Hepatocyte (in vitro differentiated cells): Measurements from ENCODE around the gene AFF2.

ENCODE experiments used
- CTCF ChIP-seq: fragments of 200-600 bp; sonication (generic); IDR thresholded peaks from 2 replicates; pipeline ENCODE4 v1.5.1; 2016; ENCODE audit warnings: antibody characterized with exemption, mild to moderate bottlenecking; ENCODE audit not compliant: poor library complexity
- EZH2 ChIP-seq: fragments of 200-600 bp; sonication (generic); IDR thresholded peaks from 2 replicates; pipeline ENCODE4 v1.6.1; 2016; ENCODE audit warnings: antibody characterized with exemption, mild to moderate bottlenecking, borderline replicate concordance
- EZH2phosphoT487 ChIP-seq: fragments of 200-600 bp; sonication (generic); IDR thresholded peaks from one replicate; pipeline ENCODE4 v1.6.1; 2018; ENCODE audit warnings: antibody characterized with exemption, mild to moderate bottlenecking, low read depth, moderate library complexity; ENCODE audit not compliant: unreplicated experiment, severe bottlenecking

DNA sequence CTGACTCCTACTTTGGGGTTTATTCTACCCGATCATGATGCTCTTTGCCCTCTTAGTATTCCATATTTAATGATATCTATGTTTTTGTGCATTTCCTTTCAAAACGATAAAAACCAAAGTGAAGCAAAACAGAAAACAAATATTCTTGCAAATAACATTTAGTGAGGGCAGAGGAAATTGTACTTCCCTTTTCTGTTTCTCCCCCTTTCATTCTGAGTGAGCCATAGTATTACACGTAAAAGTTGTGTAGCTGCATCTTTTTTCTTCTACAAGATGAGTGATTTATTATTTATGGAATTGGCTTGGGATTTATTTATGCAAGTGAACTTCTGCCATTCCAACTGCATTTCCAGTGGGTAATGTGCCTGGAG is 109.9 kb downstream of the AFF2 start:
- TF ChIP-seq CTCF (no peak), EZH2phosphoT487 (no peak), EZH2 (no peak)
